Urinary bladder (tissue), 4 donors: ENCODE results near the gene OVAAL. TPM values are rescaled to one million over a fixed set of nuclear protein-coding genes. Genes with fewer than 3 reads are reported as not detected.

Source experiments
- DNase-seq: peaks from one replicate; pipeline ENCODE4 v3.0.0-alpha.2; 2015; ENCODE audit errors: extremely low spot score
- H3K27ac ChIP-seq: one replicate; pipeline ENCODE4 v1.5.1; 2013; ENCODE audit warnings: low read depth, mild to moderate bottlenecking, moderate library complexity
- H3K36me3 ChIP-seq: one replicate; pipeline ENCODE4 v1.6.1; 2013; ENCODE audit warnings: mild to moderate bottlenecking, moderate library complexity; ENCODE audit not compliant: insufficient read depth
- H3K4me1 ChIP-seq: one replicate; pipeline ENCODE4 v1.6.1; 2013; ENCODE audit warnings: mild to moderate bottlenecking, moderate library complexity; ENCODE audit not compliant: insufficient read depth
- H3K4me3 ChIP-seq: one replicate; pipeline ENCODE4 v1.5.1; 2013; ENCODE audit warnings: low read depth, low read length
- WGBS: extraction: QIAGEN DNeasy Blood & Tissue Kit; methylation state at CpG from one replicate; pipeline ENCODE4 v1.1.7; 2013; 5-methylcytosine and 5-hydroxymethylcytosine counted together
- polyA plus RNA-seq: library from polyadenylated mRNA; stranded (reverse); fragments of 200-250 nt; gene quantifications from one replicate; pipeline ENCODE4 v1.2.3, GENCODE V29; 2013
- total RNA-seq: library from RNA; depleted of rRNA; stranded (reverse); fragments of >200 nt; gene quantifications from one replicate; pipeline ENCODE4 v1.2.3, GENCODE V29; 2014
- donor health status: healthy with polysubstance abuse.
- donor health status: healthy.

OVAAL gene
- total and polyA plus RNA-seq, 2 donors, result 0.26 TPM; not detected in 1

DNA sequence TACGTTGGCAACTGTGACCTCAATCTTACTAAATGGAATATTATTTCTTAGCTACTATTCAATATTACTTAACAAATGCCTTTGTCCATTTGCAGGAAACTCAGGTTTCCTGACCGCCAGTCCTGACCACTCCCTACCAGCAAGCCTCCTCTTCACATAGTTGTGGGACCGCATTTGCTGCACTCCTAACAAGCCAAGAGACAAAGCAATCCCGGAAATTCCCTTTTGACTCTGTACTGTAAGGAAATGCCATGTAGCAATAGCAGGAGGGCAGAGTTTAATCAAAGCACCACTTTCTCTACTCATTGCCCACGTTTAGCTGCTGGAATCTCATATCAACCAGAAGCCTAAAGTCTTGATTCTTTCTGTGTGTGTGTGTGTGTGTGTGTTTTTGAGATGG, 28.3 kb upstream of the OVAAL start:
- no peak for DNase-seq
- Histone ChIP-seq H3K4me3 (no peak overlapping the region), H3K36me3 (no peaks in the 10 kb centered on the region), H3K4me1 (no peaks in the 10 kb centered on the region), H3K27ac (no peak overlapping the region)
- 63% methylated on average over 5 of the region's 5 CpGs for WGBS

DNA sequence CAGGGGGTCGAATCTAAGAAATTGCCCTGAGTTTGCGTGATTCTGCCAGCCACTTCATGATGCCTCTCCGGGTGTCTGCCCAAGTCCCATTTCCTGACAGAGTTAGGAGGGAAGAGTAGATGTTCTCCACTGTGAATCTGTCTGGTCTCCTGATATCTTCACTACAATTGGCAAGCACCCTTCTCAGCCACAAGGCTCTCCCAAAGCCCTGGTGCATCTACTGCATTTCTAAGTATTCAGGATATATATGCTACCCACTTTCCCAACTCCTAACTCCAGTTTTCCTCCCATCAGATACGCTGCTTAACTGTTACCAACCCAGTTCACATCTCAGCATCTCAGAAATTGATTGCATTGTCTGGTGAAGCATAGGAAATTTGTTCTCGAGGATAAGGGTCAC, 25.9 kb upstream of the OVAAL start:
- Histone ChIP-seq H3K27ac (no peak overlapping the region), H3K4me1 (no peaks in the 10 kb centered on the region), H3K4me3 (no peak overlapping the region), H3K36me3 (no peaks in the 10 kb centered on the region)
- WGBS, result 88% methylated on average over 5 of the region's 5 CpGs
- no peak for DNase-seq

DNA sequence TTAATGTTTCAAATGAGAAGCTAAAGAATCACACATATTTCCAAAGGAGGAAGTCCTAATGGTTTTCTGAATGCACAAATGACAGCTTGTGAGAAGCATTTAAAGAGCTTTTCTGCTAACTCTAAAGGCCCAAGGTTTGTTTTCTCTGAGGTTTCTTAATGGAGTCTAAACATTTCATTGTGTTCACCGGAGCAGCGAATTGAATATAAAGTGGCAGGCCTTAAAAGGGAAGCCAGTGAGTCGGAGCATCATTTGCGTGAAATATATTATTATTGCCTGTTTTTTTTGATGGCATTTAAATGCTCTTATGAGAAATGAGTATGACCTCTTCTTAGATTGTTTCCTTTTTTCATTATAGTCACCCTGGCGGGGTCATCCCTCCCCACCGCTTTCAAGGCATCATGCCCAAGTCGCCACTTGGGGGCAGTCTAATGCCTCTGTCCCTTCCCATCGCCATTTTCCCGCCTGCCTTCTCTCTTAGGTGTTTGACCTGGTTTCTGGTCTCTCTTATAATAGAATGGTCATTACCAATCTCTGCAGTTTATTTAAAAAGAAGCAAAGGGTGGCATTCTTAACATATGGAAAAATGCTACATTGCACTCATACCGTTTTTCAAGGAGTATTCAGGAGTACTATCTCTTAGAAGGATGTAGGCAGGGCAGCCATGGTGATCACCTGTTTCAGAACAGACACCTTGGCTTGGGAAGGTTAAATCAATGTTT, 25.3 kb upstream of the OVAAL start:
- Histone ChIP-seq H3K4me3 (no peak overlapping the region), H3K4me1 (no peaks in the 10 kb centered on the region), H3K27ac (no peak overlapping the region), H3K36me3 (no peaks in the 10 kb centered on the region)
- WGBS, result 49% methylated on average over 10 of the region's 10 CpGs
- no peak for DNase-seq

DNA sequence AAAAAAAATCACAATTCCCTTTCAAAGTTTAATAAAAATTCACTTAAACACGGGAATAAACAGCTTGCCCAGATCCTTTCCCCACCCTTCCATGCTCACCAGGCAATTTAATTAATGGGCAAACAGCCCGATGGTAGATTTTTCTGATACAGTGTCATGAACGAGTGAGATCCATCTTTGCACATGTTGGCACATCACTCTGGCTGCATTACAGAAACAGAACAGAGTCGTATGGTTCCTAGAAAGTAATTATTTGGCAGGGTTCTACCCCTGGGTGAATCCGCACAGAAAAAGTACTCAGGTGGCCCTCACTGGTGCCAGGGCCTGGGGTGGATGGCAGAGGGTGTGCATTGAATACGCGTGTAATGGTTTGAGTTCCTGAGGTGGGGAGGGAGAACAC, 24.6 kb upstream of the OVAAL start:
- Histone ChIP-seq H3K27ac (no peak overlapping the region), H3K36me3 (no peaks in the 10 kb centered on the region), H3K4me1 (no peaks in the 10 kb centered on the region), H3K4me3 (no peak overlapping the region)
- DNase-seq, result no peak
- WGBS, result 64% methylated on average over 7 of the region's 7 CpGs

DNA sequence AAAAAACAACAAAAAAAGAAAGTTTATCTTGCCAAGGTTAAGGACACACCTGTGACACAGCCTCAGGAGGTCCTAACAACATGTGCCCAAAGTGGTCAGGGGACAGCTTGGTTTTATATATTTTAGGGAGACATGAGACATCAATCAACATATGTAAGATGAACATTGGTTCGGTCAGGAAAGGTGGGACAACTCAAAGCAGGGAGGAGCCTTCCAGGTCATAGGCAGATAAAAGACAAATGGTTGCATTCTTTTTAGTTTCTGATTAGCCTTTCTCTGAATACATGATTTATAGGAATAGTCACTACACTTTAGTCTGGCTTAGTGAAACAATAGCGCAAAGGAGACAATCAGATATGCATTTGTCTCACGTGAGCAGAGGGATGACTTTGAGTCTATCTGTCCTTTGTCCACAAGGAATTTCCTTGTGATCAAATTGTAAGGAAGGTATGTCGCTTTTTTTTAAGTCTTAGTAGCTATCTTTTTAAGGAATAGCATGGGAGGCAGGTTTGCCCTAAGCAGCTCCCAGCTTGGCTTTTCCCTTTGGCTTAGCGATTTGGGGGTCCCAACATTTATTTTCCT, 23.3 kb upstream of the OVAAL start:
- H3K4me3 ChIP-seq, result no peak overlapping the region
- WGBS, result 91% methylated on average over 5 of the region's 5 CpGs
- no peaks in the 10 kb centered on the region for H3K4me1 ChIP-seq
- no peak overlapping the region for H3K27ac ChIP-seq
- DNase-seq, result no peak
- no peaks in the 10 kb centered on the region for H3K36me3 ChIP-seq

DNA sequence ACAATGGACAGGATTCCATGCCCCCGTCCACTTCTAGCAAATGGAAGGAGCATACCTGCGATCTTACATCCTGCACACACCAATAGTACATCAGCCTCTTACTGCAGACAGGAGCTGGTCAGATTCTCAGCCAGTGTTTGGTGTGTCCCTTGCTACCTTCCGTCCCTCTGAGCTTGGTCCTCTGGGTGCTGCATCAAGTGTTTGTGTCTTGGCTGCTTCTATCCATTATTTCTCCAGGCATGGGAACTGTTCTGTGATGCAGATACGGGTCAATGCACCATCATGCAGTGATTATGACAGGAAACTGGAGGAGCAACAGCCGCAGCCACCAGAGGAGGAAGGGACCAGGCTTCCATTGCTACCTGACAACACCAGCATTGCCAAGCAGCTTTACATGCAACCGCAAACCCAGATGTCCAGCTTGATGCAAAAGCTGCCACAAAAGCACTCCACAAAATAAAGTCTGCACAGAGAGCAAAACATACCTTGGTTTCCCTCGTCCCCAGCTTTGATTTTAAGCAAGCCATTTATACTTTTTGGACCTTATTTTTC, 21.9 kb upstream of the OVAAL start:
- H3K27ac ChIP-seq, result no peak overlapping the region
- no peaks in the 10 kb centered on the region for H3K4me1 ChIP-seq
- no peak for DNase-seq
- no peaks in the 10 kb centered on the region for H3K36me3 ChIP-seq
- 90% methylated on average over 7 of the region's 7 CpGs for WGBS
- H3K4me3 ChIP-seq, result no peak overlapping the region

GRCh38 chr1:180539136-180539535, 19.6 kb upstream of the OVAAL start:
- no peaks in the 10 kb centered on the region for H3K4me1 ChIP-seq
- no peak for DNase-seq
- no peak overlapping the region for H3K4me3 ChIP-seq
- no peaks in the 10 kb centered on the region for H3K36me3 ChIP-seq
- WGBS, result 90% methylated on average over 7 of the region's 7 CpGs
- no peak overlapping the region for H3K27ac ChIP-seq

DNA sequence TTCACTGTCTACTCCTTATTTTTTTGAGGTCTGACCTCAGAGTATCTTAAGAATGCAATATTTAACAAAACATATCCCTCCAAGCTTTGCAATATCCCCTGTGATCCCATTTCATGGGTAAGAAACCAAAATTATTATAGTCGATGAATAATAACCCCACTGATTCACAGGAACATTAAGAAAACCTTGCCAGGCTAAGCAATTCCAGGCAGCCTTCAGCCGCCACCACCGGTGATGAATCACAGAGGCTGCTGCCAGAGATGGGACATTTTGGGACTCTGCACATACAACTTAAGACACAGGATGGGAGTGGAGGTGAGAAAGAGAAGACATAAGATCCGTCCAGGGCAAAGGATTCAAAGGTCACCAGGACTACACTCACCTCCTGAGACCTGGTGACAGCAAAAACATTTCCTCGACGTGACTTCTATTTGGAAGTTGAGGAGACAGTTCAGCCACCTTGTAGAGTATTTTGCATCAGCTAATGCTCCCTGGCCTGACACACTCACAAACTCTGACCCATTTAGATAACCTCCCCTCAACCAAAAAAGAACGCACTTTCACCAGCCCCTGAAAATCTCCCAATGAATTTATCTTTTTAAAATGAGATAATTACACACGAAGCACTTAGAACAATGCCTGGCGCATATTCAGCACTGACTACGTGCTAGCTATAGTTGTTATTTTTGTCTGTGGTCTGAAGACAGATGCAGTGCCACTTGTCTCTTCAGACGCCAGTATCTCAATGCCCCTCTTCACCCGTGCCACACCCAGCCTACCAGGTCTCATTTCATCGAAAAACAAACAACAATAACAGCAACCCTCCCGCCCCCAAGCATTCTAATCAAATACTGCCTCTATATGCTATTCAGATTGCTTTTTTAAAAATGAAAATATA, 17.8 kb upstream of the OVAAL start:
- WGBS, result 67% methylated on average over 14 of the region's 14 CpGs
- Histone ChIP-seq H3K4me1 (no peaks in the 10 kb centered on the region), H3K27ac (no peak overlapping the region), H3K4me3 (no peak overlapping the region), H3K36me3 (no peaks in the 10 kb centered on the region)
- DNase-seq, result no peak

- Histone ChIP-seq H3K4me3 (no peak overlapping the region), H3K36me3 (no peaks in the 10 kb centered on the region), H3K27ac (no peak overlapping the region), H3K4me1 (no peaks in the 10 kb centered on the region)
- no peak for DNase-seq
- 35% methylated on average over 9 of the region's 9 CpGs for WGBS
Measured at GRCh38 chr1:180542113-180542837, 16.5 kb upstream of the OVAAL start.

- H3K4me1 ChIP-seq, result no peaks in the 10 kb centered on the region
- WGBS, result 22% methylated on average over 2 of the region's 2 CpGs
- no peak overlapping the region for H3K27ac ChIP-seq
- DNase-seq, result no peak
- H3K36me3 ChIP-seq, result no peaks in the 10 kb centered on the region
- no peak overlapping the region for H3K4me3 ChIP-seq
Measured at GRCh38 chr1:180542838-180543145, 16.0 kb upstream of the OVAAL start.

DNA sequence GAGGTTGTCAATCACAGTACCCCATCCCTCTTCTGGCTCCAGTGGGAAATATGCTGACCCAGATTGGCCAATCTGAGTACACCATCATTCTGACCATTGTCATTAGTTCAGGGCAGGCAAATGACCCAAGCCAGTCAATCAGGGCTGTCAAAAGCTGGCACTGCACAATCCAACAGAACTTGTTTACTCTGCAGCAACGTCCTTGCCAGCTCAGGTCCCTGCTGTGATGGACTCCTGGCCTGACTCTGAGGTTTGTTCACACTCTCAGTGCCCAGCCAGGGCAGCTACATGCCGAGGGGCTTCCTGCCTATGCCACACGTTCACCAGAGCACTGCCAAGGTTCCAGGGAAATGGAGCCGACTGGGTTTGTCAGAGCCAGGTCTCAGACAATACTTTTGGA, 14.7 kb upstream of the OVAAL start:
- no peaks in the 10 kb centered on the region for H3K36me3 ChIP-seq
- H3K27ac ChIP-seq, result no peak overlapping the region
- H3K4me1 ChIP-seq, result no peaks in the 10 kb centered on the region
- DNase-seq, result no peak
- no peak overlapping the region for H3K4me3 ChIP-seq
- WGBS, result 80% methylated on average over 4 of the region's 4 CpGs

DNA sequence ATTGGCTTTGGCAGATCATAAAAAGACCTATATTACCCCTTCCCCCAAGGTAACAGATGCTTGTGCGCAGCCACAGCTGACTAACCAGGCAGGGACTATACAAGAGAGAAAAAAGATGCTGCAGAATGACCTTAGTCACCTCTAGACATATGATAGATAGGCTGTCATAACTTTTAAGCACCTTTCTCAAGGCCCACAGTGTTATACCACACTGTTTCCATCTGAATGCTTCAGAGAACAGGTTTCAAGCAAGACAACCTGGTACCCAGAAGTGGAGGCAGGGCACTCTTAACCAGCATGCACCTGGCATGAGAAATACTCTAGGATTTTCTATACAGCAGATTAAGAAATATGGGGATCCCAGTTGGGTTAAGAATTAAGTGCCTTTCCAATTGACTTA, 12.8 kb upstream of the OVAAL start:
- no peak for DNase-seq
- 94% methylated on average over 1 of the region's 1 CpG for WGBS
- Histone ChIP-seq H3K4me3 (no peak overlapping the region), H3K4me1 (no peaks in the 10 kb centered on the region), H3K27ac (no peak overlapping the region), H3K36me3 (no peaks in the 10 kb centered on the region)

DNA sequence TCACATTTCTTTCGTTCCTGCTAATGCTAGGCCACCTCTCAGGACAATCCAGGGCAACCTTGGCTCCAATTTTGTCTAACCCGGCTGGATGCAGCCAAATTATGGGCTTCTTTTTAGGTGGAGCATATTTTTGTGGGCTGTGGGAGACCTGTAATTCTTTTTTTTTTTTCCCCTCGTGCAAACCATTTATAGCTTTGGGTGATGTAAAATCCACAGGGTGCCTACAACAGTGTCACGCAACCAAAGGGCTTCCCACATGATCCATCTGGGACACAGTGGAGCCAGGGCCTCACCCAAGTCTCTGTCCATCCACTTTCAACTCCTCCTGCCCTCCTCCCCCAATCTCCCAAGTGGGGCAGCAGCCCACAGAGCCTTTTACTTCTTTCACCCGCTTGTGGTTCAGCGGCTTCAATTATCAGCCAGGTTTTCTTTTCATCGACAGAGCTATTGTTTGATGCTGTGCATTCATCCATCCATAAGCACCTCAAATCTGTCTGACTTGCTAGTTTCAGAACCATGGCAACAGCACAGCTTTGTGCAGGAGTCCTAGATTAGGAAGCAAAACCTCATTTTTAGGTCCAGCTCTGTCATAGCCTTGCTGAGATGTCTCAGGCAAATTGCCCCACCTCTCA, 10.0 kb upstream of the OVAAL start:
- Histone ChIP-seq H3K4me3 (no peak overlapping the region), H3K27ac (no peak overlapping the region), H3K36me3 (no peaks in the 10 kb centered on the region), H3K4me1 (no peaks in the 10 kb centered on the region)
- DNase-seq, result no peak
- WGBS, result 91% methylated on average over 7 of the region's 7 CpGs
